ENCODE results near the gene UGT3A2. TPM values are rescaled to one million over a fixed set of nuclear protein-coding genes. Genes with fewer than 3 reads are reported as not detected.

UGT3A2 gene
- total and polyA plus RNA-seq, 4 donors: 0.14 to 0.65 (median 0.18) TPM

GRCh38 chr5:36105819-36106218 is 39.1 kb upstream of the UGT3A2 start:
- TF ChIP-seq HNF4A (conservative IDR thresholded peaks at IDR 0.05): no peak
- no peak for TF ChIP-seq ZBTB33 (IDR thresholded peaks at IDR 0.05)
- TF ChIP-seq FOXA1 (IDR thresholded peaks at IDR 0.05): no peak
- no peak for TF ChIP-seq RXRA (IDR thresholded peaks at IDR 0.05)
- TF ChIP-seq MAX (IDR thresholded peaks at IDR 0.05): no peak
- TF ChIP-seq NR2F2 (IDR thresholded peaks at IDR 0.05): no peak
- no peak for TF ChIP-seq REST (IDR thresholded peaks at IDR 0.05)
- TF ChIP-seq JUND (IDR thresholded peaks at IDR 0.05): no peak
- TF ChIP-seq CTCF (IDR thresholded peaks at IDR 0.05; ENCODE audit: low read depth, low read length, missing input control): no peak
- no peak for TF ChIP-seq SP1 (IDR thresholded peaks at IDR 0.05)
- TF ChIP-seq GABPA (IDR thresholded peaks at IDR 0.05 in 1 of 2, conservative IDR thresholded peaks at IDR 0.05 in 1 of 2): no peak
- TF ChIP-seq RAD21 (IDR thresholded peaks at IDR 0.05): no peak
- no peak for TF ChIP-seq ATF3 (IDR thresholded peaks at IDR 0.05)
- no peak for TF ChIP-seq YY1 (IDR thresholded peaks at IDR 0.05)
- TF ChIP-seq HNF4G (IDR thresholded peaks at IDR 0.05): no peak
- no peak for TF ChIP-seq TAF1 (conservative IDR thresholded peaks at IDR 0.05)
- TF ChIP-seq EGR1 (IDR thresholded peaks at IDR 0.05; ENCODE audit: low read depth in 2 of 2): no peak
- H3K4me1 ChIP-seq (ENCODE audit: control insufficient read depth in 4 of 4, insufficient read depth in 4 of 4, low read length in 3 of 4): no peaks in the 10 kb centered on the region
- H3K9ac ChIP-seq (ENCODE audit: low read depth in 1 of 2, low read length in 2 of 2): no peak overlapping the region
- peaks cover 2 to 30% (median 27%) of the 10 kb centered on the region in 4 donors for H3K36me3 ChIP-seq (ENCODE audit: control insufficient read depth in 4 of 4, insufficient read depth in 3 of 4, low read depth in 1 of 4, low read length in 3 of 4)
- no peaks in the 10 kb centered on the region for H3K27me3 ChIP-seq (ENCODE audit: control insufficient read depth in 4 of 4, insufficient read depth in 4 of 4, low read length in 3 of 4)
- WGBS: 94% methylated on average over 2 of the region's 2 CpGs
- H3K4me3 ChIP-seq (ENCODE audit: low read depth in 1 of 3, low read length in 3 of 3): no peak overlapping the region
- H3K9me3 ChIP-seq (ENCODE audit: control insufficient read depth in 4 of 4, low read length in 3 of 4): no peaks in the 10 kb centered on the region
- H3K27ac ChIP-seq (ENCODE audit: low read depth in 1 of 2, low read length in 2 of 2): no peak overlapping the region
- DNase-seq (ENCODE audit: low spot score): no peak
